ENCODE data around the gene ANG.

ANG gene

GRCh38 chr14:20679907-20680306 lies 8.7 kb upstream of the ANG start:
- peak; percentile 52 for DNase-seq

GRCh38 chr14:20680363-20680762 lies 8.2 kb upstream of the ANG start:
- DNase-seq, result no peak

- DNase-seq, result no peak
These were observed 7.7 kb upstream of the ANG start for GRCh38 chr14:20680843-20681347.

- peak; percentile 91 for DNase-seq
These were observed 7.0 kb upstream of the ANG start for GRCh38 chr14:20681348-20682126.

- no peak for DNase-seq
These were observed 6.5 kb upstream of the ANG start for GRCh38 chr14:20682127-20682434.

- DNase-seq, result peak; percentile 94
These were observed 6.0 kb upstream of the ANG start for GRCh38 chr14:20682435-20683124.

- peak; percentile 94 for DNase-seq
These were observed 5.3 kb upstream of the ANG start for GRCh38 chr14:20683125-20683890.

GRCh38 chr14:20683891-20684661 lies 4.5 kb upstream of the ANG start, which contains the start of gene RNASE4:
TSS of gene RNASE4 (plus strand) at chr14:20684560. CDS start at chr14:20699372, 14,812 bp downstream.
- DNase-seq, result peak; percentile 94

- peak; percentile 67 for DNase-seq
These were observed 3.7 kb upstream of the ANG start for GRCh38 chr14:20684662-20685456.

GRCh38 chr14:20686386-20687143 lies 2.0 kb upstream of the ANG start:
- DNase-seq, result no peak

GRCh38 chr14:20687362-20688166 lies 1.0 kb upstream of the ANG start:
- DNase-seq, result no peak

GRCh38 chr14:20690848-20691640 lies 2.5 kb downstream of the ANG start:
- peak; percentile 64 for DNase-seq

- DNase-seq, result no peak
These were observed 3.7 kb downstream of the ANG start for GRCh38 chr14:20692116-20692751.

- no peak for DNase-seq
These were observed 8.2 kb downstream of the ANG start for GRCh38 chr14:20696764-20697163.

- peak; percentile 64 for DNase-seq
These were observed 8.9 kb downstream of the ANG start for GRCh38 chr14:20697273-20698017.

- no peak for DNase-seq
These were observed 9.4 kb downstream of the ANG start for GRCh38 chr14:20698018-20698329.

- DNase-seq, result no peak
These were observed 10.4 kb downstream of the ANG start for GRCh38 chr14:20698934-20699333.

- DNase-seq, result no peak
These were observed 11.4 kb downstream of the ANG start for GRCh38 chr14:20699931-20700330.
